ENCODE results near the gene SPATA18.

SPATA18 gene

DNA sequence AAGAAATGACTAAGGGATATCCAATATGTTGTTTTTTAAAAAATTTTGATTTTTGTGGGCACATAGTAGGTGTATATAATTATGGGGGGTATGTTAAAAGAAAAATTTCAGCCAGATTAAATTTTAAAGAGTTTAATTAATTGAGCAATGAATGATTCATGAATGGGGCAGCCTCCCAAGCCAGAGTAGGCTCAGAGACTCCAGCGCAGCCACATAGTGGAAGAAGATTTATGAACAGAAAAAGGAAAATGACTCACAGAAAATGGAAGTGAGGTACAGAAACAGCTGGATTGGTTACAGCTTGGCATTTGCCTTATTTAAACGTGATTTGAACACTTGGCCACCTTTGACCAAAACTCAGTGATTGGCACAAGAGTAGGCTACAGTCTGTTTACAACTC lies 91.7 kb downstream of the SPATA18 start:
- Histone ChIP-seq H3K9ac (no peak overlapping the region), H4K20me1 (no peaks in the 10 kb centered on the region), H3K4me2 (no peak overlapping the region), H3K27ac (no peak overlapping the region), H3K36me3 (no peaks in the 10 kb centered on the region), H3K4me1 (peaks cover 0 to 7% (median 0%) of the 10 kb centered on the region in 10 experiments; a peak in 1 of 20 replicates), H3K27me3 (no peaks in the 10 kb centered on the region), H3K4me3 (no peak overlapping the region), H3K9me3 (replicated peaks in 1 of 11) (peaks cover 0 to 20% (median 13%) of the 10 kb centered on the region in 11 experiments; a peak in 12 of 22 replicates)
- no peak for TF ChIP-seq Cebpa-rat (IDR thresholded peaks at IDR 0.05)

DNA sequence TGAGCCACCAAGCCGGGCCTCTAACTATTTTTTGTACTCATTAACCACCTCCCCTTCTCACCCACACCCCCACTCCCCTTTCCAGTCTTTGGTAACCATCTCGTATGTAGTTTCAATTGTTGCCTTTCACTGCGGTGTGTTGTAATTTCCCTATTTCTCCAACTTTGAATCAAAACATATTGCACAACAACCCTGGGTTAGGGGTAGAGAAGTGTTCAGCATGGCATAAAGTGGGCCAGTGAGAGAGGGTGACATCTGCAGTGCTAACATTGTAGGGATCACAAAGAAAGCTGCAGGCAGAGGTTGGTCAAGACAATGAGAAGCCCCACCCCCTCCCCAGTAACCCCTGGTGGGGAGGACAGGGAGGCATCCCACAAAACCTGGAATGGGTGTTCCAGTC lies 92.7 kb downstream of the SPATA18 start:
- H3K9me3 ChIP-seq (replicated peaks in 1 of 11): peaks cover 0 to 20% (median 13%) of the 10 kb centered on the region in 11 experiments; a peak in 12 of 22 replicates
- TF ChIP-seq Cebpa-rat (IDR thresholded peaks at IDR 0.05): peak in 4 of 11 experiments; percentile 23 to 62 (median 38); a peak in 3 of 22 replicates
- H4K20me1 ChIP-seq: no peaks in the 10 kb centered on the region
- H3K4me2 ChIP-seq: peak overlapping the region in 1 of 11 experiments; percentile 8; a peak in 1 of 22 replicates
- H3K27me3 ChIP-seq: no peaks in the 10 kb centered on the region
- peak overlapping the region in 1 of 11 experiments; percentile 15; a peak in 1 of 22 replicates for H3K27ac ChIP-seq
- H3K4me3 ChIP-seq: no peak overlapping the region
- H3K4me1 ChIP-seq: peaks cover 0 to 7% (median 0%) of the 10 kb centered on the region in 10 experiments; a peak in 1 of 20 replicates
- no peak overlapping the region for H3K9ac ChIP-seq
- H3K36me3 ChIP-seq: no peaks in the 10 kb centered on the region

DNA sequence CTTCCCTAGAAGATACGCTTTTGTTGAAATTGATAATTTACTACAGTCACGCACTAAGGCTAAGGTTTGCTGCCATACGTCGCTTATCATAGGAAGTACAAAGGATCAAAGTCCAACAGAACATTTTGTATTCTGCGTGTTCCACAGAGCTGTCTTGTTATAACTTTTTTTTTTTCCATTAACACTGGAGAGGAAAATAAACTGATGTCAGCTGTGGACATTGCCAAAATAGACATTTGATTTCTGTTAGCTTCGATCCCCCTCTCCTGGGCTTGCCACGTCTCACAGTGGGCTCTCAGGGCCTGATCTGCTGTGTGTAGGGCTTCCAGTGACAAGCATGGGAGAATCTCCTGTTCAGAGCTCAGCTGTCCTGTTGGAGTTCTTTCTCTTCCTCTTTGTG lies 93.3 kb downstream of the SPATA18 start:
- TF ChIP-seq Cebpa-rat (IDR thresholded peaks at IDR 0.05): no peak
- H3K4me2 ChIP-seq: no peak overlapping the region
- peaks cover 0 to 20% (median 13%) of the 10 kb centered on the region in 11 experiments; a peak in 12 of 22 replicates for H3K9me3 ChIP-seq (replicated peaks in 1 of 11)
- H3K4me3 ChIP-seq: no peak overlapping the region
- H3K36me3 ChIP-seq: no peaks in the 10 kb centered on the region
- H3K27ac ChIP-seq: no peak overlapping the region
- no peaks in the 10 kb centered on the region for H4K20me1 ChIP-seq
- H3K9ac ChIP-seq: no peak overlapping the region
- no peaks in the 10 kb centered on the region for H3K27me3 ChIP-seq
- H3K4me1 ChIP-seq: peaks cover 0 to 7% (median 0%) of the 10 kb centered on the region in 10 experiments; a peak in 1 of 20 replicates
